Endothelial cell of umbilical vein (primary cell): ENCODE measurements around the gene DNASE1. TPM values are rescaled to one million over a fixed set of nuclear protein-coding genes. Genes with fewer than 3 reads are reported as not detected.

Experiments used
- BruUV-seq: library from RNA; stranded (reverse); fragments of 400-500 nt; replicated peaks from 2 replicates; lab custom pipeline; 2021; lab: Mats Ljungman, UMichigan
- CTCF ChIA-PET: fragments of 300-600, 350-600 bp; sonication (Branson Sonifier 250); formaldehyde crosslinking; loops from one replicate; lab custom pipeline; 2021; ENCODE audit warnings: antibody characterized with exemption, inconsistent platforms; lab: Charles Lee
- POLR2A ChIA-PET: fragments of 300-600, 350-600 bp; sonication (Branson Sonifier 250); formaldehyde crosslinking; loops from one replicate; lab custom pipeline; 2021; ENCODE audit warnings: antibody characterized with exemption, inconsistent platforms; lab: Charles Lee
- DNase-seq: peaks from one replicate; pipeline ENCODE4 v3.0.0-alpha.2; 2011; ENCODE audit warnings: low read depth, low spot score
- FAIRE-seq: peaks from 2 replicates; lab custom pipeline; 2011; peaks lifted over from hg19 to GRCh38; lab: Jason Lieb, UNC
- H2AFZ ChIP-seq: 2 replicates; pipeline ENCODE4 v1.6.0; 2012; ENCODE audit warnings: low read depth, low read length, control low read depth, inconsistent platforms
- H3K27ac ChIP-seq: 2 replicates; pipeline ENCODE4 v1.5.1; 2011; ENCODE audit warnings: low read depth, mild to moderate bottlenecking, control low read depth, low read length, moderate library complexity; ENCODE audit not compliant: insufficient read depth
- H3K27me3 ChIP-seq, 2 experiments: 2 replicates each; pipeline versions ENCODE4 v1.6.0 to v1.6.1; 2011; ENCODE audit warnings: low read length in 2 of 2, mixed read lengths in 1 of 2; ENCODE audit not compliant: control insufficient read depth in 2 of 2, insufficient read depth in 2 of 2
- H3K36me3 ChIP-seq, 2 experiments: 2 replicates in 1 of 2; 3 replicates in 1 of 2; pipeline ENCODE4 v1.5.1; 2011; ENCODE audit warnings: low read length in 2 of 2, mild to moderate bottlenecking in 1 of 2, moderate library complexity in 1 of 2; ENCODE audit not compliant: control insufficient read depth in 2 of 2, insufficient read depth in 2 of 2; ENCODE audit errors: extremely low read depth in 1 of 2
- H3K4me1 ChIP-seq: 3 replicates; pipeline ENCODE4 v1.5.1; 2011; ENCODE audit warnings: mild to moderate bottlenecking, low read length; ENCODE audit not compliant: control insufficient read depth, insufficient read depth; ENCODE audit errors: extremely low read depth
- H3K4me2 ChIP-seq: 2 replicates; pipeline ENCODE4 v1.6.1; 2011; ENCODE audit warnings: low read length, control low read depth, mixed read lengths; ENCODE audit not compliant: insufficient read depth
- H3K4me3 ChIP-seq, 3 experiments: fragments of 200-600 bp in 1 of 3; sonication (generic), shearing (Covaris generic) in 1 of 3; replicated peaks in 1 of 3; 2 replicates each; pipeline ENCODE4 v1.5.1; 2011 to 2016; ENCODE audit warnings: control low read depth in 3 of 3, low read length in 3 of 3, mild to moderate bottlenecking in 2 of 3, inconsistent platforms in 1 of 3, low read depth in 1 of 3, moderate library complexity in 1 of 3; ENCODE audit not compliant: insufficient read depth in 1 of 3
- H3K79me2 ChIP-seq: 2 replicates; pipeline ENCODE4 v1.6.0; 2012; ENCODE audit warnings: low read length, inconsistent platforms; ENCODE audit not compliant: control insufficient read depth, insufficient read depth
- H3K9ac ChIP-seq: replicated peaks from 2 replicates; pipeline ENCODE3; 2011; ENCODE audit warnings: low read length, control low read depth; ENCODE audit not compliant: insufficient read depth; ENCODE audit errors: extremely low read depth
- H3K9me1 ChIP-seq: replicated peaks from 3 replicates; pipeline ENCODE4 v1.6.0; 2011; ENCODE audit warnings: mild to moderate bottlenecking, low read length; ENCODE audit not compliant: control insufficient read depth, insufficient read depth; ENCODE audit errors: extremely low read depth
- H3K9me3 ChIP-seq: replicated peaks from 2 replicates; pipeline ENCODE4 v1.5.1; 2012; ENCODE audit warnings: low read length, inconsistent platforms; ENCODE audit not compliant: control insufficient read depth, insufficient read depth
- H4K20me1 ChIP-seq: replicated peaks from 2 replicates; pipeline ENCODE3; 2011; ENCODE audit warnings: mild to moderate bottlenecking, low read length; ENCODE audit not compliant: control insufficient read depth, insufficient read depth; ENCODE audit errors: extremely low read depth
- EZH2 ChIP-seq: IDR thresholded peaks from 2 replicates; pipeline ENCODE4 v1.6.1; 2012; ENCODE audit warnings: borderline replicate concordance, low read depth, mild to moderate bottlenecking, moderate library complexity, low read length, inconsistent platforms; ENCODE audit not compliant: severe bottlenecking
- FOS ChIP-seq: IDR thresholded peaks from 2 replicates; pipeline ENCODE4 v1.6.1; 2011; ENCODE audit warnings: mild to moderate bottlenecking, low read length, moderate library complexity, borderline replicate concordance; ENCODE audit not compliant: insufficient read depth
- GATA2 ChIP-seq: IDR thresholded peaks from 2 replicates; pipeline ENCODE4 v1.7.0; 2011; ENCODE audit warnings: low read depth, mild to moderate bottlenecking, moderate library complexity, mixed read lengths, low read length; ENCODE audit not compliant: insufficient read length, insufficient read depth
- JUN ChIP-seq: IDR thresholded peaks from 2 replicates; pipeline ENCODE4 v1.6.1; 2011; ENCODE audit warnings: borderline replicate concordance, low read depth; ENCODE audit not compliant: insufficient read length, insufficient read depth
- MYC ChIP-seq: IDR thresholded peaks from one replicate; pipeline ENCODE4 v1.6.1; 2011; ENCODE audit warnings: mild to moderate bottlenecking, low read depth, low read length
- POLR2A ChIP-seq: IDR thresholded peaks from 2 replicates; pipeline ENCODE4 v1.6.1; 2012; ENCODE audit warnings: low read depth, mild to moderate bottlenecking, control low read depth, low read length
- POLR2AphosphoS5 ChIP-seq: IDR thresholded peaks from 2 replicates; pipeline ENCODE4 v1.6.1; 2012; ENCODE audit warnings: low read depth, mild to moderate bottlenecking, control low read depth, low read length, moderate library complexity; ENCODE audit not compliant: insufficient read depth
- dilution Hi-C: fragments of 300-500 bp; cut with MboI; formaldehyde crosslinking; loops from one replicate; pipeline ENCODE4 v1.15.0; 2019; ENCODE audit warnings: low sequenced_read_pairs; ENCODE audit not compliant: extremely low pct_ligation_motif_present
- intact Hi-C: fragments of 100-400 bp; cut with micrococcal nuclease; formaldehyde crosslinking; loops from one replicate; pipeline ENCODE4 v1.10.0; 2022
- polyA plus RNA-seq, 4 experiments: library from polyadenylated mRNA; depleted of rRNA in 3 of 4; stranded (reverse) in 3 of 4; unstranded in 1 of 4; fragments of >200 nt; gene quantifications; 2 replicates each; pipeline versions ENCODE4 v1.2.1 to v1.2.3, GENCODE V29; 2011 to 2012; ENCODE audit warnings: missing spikeins in 1 of 4
- total RNA-seq: library from RNA; stranded (reverse); gene quantifications from 2 replicates; pipeline ENCODE4 v1.2.3, GENCODE V29; 2021
- TF ChIP-seq, protein P1 (sequence below): IDR thresholded peaks from 2 replicates; pipeline ENCODE4 v1.6.1; 2011; ENCODE audit not compliant: insufficient read depth, insufficient read length
- TF ChIP-seq, protein P2 (sequence below), 2 donors: IDR thresholded peaks; 1 replicate in 1 of 2; 2 replicates in 1 of 2; pipeline ENCODE4 v1.5.1; 2011; ENCODE audit warnings: low read length in 2 of 2, mild to moderate bottlenecking in 2 of 2, moderate library complexity in 2 of 2, control low read depth in 1 of 2, inconsistent platforms in 1 of 2, low read depth in 1 of 2; ENCODE audit not compliant: insufficient read depth in 1 of 2; ENCODE audit errors: extremely low read depth in 1 of 2

DNASE1 gene
- total and polyA plus RNA-seq, 2 donors (not counting 3 experiments of a cell fraction or from before 2014, with no cell fraction given), result 11.1 to 13.5 TPM

DNA sequence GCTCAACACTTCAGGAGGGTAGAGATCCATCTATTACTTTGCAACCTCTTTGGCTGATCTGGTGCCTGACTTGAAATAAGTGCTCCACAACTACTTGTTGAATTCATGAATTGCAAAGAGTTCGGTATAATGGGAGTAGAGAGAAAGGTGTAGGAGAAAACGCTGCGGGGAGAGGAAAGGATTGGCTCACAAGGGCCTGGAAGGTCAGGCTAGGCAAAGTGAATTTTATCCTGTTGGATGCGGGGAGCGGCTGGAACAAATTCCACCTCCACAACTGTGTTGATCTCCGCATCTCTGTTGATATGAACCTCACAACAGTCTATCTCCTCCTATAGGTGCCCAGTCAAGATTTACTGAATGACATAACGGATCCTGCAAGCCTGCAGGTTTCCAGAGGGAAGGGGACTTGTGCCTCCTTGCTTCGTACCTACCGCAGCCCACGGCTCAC, 43.8 kb upstream of the DNASE1 start:
- Histone ChIP-seq H3K9ac (peak overlapping the region; percentile 72), H3K36me3 (no peaks in the 10 kb centered on the region), H2AFZ (peak overlapping the region; percentile 89), H3K4me2 (peak overlapping the region; percentile 76), H3K4me1 (peaks cover 9% of the 10 kb centered on the region), H3K4me3 (peak overlapping the region; percentile 60 to 85 (median 62)), H3K9me3 (no peaks in the 10 kb centered on the region), H3K79me2 (peaks cover 30% of the 10 kb centered on the region), H3K9me1 (peaks cover 3% of the 10 kb centered on the region), H3K27ac (peak overlapping the region; percentile 41), H3K27me3 (no peaks in the 10 kb centered on the region), H4K20me1 (no peaks in the 10 kb centered on the region)
- dilution Hi-C loops, result no loop called here
- ChIA-PET POLR2A (no interaction called here), CTCF (no interaction called here)
- no TSS peak for BruUV-seq
- DNase-seq (peak; percentile 36), FAIRE-seq (peak; percentile 26)
- TF ChIP-seq EZH2 (no peak), GATA2 (no peak), MYC (no peak), POLR2A (no peak), JUN (no peak), FOS (no peak), POLR2AphosphoS5 (no peak)
- TF ChIP-seq, protein P1, sequence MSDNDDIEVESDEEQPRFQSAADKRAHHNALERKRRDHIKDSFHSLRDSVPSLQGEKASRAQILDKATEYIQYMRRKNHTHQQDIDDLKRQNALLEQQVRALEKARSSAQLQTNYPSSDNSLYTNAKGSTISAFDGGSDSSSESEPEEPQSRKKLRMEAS, result no peak
- TF ChIP-seq, protein P2, sequence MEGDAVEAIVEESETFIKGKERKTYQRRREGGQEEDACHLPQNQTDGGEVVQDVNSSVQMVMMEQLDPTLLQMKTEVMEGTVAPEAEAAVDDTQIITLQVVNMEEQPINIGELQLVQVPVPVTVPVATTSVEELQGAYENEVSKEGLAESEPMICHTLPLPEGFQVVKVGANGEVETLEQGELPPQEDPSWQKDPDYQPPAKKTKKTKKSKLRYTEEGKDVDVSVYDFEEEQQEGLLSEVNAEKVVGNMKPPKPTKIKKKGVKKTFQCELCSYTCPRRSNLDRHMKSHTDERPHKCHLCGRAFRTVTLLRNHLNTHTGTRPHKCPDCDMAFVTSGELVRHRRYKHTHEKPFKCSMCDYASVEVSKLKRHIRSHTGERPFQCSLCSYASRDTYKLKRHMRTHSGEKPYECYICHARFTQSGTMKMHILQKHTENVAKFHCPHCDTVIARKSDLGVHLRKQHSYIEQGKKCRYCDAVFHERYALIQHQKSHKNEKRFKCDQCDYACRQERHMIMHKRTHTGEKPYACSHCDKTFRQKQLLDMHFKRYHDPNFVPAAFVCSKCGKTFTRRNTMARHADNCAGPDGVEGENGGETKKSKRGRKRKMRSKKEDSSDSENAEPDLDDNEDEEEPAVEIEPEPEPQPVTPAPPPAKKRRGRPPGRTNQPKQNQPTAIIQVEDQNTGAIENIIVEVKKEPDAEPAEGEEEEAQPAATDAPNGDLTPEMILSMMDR (IDR thresholded peaks at IDR 0.05; ENCODE audit: extremely low read depth in 1 of 2, insufficient read depth in 1 of 2, low read depth in 1 of 2, low read length in 2 of 2), result no peak
- intact Hi-C loops, result no loop called here
